Kidney capillary endothelial cell (primary cell): ENCODE results near the gene MYO1B.

Source experiments
- DNase-seq: peaks from one replicate; pipeline ENCODE4 v3.0.0-alpha.2; 2018; ENCODE audit warnings: low spot score

MYO1B gene

GRCh38 chr2:191322828-191323506 lies 77.8 kb downstream of the MYO1B start:
- DNase-seq = no peak

DNA sequence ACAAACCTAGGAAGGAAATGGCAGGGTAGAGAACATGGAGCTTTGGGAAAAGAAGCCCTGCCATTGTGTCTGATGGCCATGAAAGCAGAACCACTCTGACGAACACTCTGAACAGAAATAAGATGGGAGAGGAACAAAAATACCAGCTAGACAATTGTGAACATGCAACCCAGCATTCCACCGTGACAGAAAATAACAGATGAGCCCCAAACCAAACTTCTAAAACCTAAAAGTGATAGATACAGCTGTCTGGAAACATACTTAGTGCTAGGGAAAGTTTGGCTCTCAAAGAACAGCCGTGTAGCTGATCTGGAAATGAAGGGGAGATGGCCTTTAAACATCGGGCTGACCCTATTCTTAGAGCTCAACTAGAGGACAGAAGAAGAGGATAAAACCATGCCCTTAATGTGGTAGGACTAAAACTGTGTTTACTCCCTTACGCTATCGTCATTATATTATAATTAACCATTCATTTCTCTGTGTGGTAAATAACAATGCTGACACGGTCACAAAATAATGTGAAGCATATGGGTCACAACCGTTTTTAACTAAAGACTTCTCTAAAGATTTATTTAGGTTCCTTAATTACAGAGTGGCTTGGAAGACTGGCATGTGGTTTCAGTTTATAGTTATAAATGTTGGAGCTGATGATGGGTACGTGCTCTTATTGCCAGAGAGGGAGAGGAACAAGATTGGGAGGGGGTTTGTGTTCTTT lies 80.6 kb downstream of the MYO1B start:
- no peak for DNase-seq

- DNase-seq = no peak
Observed at GRCh38 chr2:191327484-191327883, 82.3 kb downstream of the MYO1B start.

DNA sequence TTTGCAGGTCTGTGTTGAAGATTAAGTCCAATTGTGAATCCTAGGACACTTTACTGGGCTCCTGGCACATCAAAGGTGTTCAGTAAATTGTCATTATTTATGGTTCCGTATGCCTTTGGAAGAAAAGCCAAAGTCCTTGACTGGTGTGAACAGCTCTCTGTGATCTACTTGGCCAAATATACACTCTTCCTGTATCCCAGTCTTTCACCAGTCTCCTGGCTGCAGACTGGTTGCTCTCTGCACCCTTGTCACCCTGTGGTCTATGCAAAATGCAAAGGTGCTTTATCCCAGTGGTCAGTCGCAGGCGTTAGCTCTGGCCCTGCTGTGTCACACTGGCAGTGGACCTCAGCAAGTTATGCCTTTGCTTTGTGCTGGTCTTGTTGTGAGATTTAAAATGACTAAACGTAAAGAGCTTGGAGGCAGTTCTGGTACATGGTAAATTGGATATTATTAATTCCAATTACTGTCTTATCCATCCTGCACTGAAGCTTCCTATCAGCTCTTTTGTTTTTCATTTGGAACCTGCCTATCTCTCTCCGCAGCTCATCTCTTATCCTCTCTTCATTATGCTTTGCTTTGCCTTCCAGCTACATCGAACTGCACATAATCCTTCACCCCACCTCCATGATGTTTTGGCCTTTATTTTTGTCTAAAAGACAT lies 83.1 kb downstream of the MYO1B start:
- no peak for DNase-seq

- DNase-seq = no peak
Observed at GRCh38 chr2:191329841-191330240, 84.6 kb downstream of the MYO1B start.

GRCh38 chr2:191333911-191334357 lies 88.7 kb downstream of the MYO1B start:
- no peak for DNase-seq

GRCh38 chr2:191335875-191336464 lies 90.8 kb downstream of the MYO1B start:
- DNase-seq = no peak

DNA sequence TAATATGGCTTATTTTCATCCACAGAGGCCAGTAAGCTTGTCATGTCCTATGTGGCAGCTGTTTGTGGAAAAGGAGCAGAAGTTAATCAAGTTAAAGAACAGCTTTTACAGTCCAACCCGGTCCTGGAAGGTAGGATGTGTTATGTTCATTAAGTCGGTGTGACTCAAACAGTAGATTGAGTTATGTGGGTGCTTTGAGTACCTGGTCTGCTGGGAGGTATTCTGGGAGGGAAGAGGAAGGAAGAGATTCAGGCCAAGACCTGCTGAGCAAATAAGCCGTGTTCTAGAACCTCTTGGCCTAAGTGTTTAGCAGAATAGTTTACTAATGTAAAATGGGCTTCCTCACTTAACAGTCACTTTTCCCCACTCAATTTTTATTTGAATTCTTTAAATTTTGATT lies 96.2 kb downstream of the MYO1B start:
- no peak for DNase-seq

DNA sequence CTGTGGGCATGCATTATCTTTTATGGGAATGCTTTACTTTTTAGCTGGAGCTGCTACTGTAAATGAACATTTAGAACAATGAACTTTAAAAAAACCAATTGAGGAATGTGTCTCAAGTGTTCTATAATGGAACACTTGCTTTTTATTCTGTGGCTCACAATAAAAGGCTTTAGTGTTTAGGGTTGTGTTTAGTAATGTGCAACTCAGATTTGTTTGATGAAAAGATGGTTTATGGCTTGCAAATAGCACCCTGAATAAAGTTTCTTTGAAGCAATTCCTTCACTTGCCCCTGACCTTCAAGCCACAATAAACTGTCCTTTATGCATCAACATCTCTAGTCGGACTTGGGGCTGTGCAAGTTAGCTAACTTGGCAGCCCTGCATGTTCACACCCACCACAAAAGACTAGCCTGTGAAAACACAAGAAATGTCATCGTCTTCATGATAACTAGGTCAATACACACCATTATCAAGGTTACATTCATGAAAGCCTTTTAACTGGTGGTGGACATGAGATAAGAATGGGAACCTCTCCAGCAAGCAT lies 98.7 kb downstream of the MYO1B start:
- no peak for DNase-seq

DNA sequence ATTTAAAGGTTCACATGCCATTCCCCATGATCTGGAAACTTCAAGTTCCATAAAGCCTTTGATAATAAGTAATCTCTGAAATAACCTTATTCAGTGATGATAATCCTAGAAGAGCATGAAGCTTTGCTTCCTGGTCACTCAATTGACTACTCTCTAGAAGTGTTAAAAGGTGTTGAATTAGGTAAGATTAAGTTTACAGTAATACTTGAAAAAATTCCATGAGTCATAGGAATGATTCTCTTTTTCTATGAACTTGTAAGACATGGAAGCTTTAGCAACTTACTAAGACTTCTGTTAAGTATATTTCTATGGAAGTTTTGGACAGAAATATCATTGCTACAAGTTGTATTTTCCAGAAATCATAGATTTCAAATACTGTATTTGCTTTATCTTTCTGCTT lies 100.6 kb downstream of the MYO1B start:
- no peak for DNase-seq

GRCh38 chr2:191347154-191347553 lies 102.0 kb downstream of the MYO1B start:
- DNase-seq = no peak

- no peak for DNase-seq
Observed at GRCh38 chr2:191347881-191348280, 102.7 kb downstream of the MYO1B start.

- no peak for DNase-seq
Observed at GRCh38 chr2:191349990-191350389, 104.8 kb downstream of the MYO1B start.

DNA sequence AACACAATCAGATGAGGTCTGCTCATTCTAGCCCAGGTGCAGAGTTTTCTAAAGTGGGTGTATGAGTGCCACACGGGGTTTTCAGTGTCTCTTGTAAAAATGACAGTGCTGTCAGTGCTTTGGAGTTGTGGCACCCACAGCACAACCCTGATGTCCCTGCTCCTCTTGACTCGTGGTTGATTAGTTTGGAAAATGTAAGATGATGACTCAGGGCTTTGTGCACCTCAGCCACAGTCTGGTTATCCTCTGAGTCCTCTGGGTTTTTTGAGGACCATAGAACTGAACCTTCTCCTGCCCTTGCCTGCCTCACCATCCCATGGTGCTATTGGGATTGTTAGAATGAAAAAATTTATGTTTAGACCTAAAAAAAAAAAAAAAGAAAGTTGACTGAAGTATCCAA lies 105.6 kb downstream of the MYO1B start:
- no peak for DNase-seq

DNA sequence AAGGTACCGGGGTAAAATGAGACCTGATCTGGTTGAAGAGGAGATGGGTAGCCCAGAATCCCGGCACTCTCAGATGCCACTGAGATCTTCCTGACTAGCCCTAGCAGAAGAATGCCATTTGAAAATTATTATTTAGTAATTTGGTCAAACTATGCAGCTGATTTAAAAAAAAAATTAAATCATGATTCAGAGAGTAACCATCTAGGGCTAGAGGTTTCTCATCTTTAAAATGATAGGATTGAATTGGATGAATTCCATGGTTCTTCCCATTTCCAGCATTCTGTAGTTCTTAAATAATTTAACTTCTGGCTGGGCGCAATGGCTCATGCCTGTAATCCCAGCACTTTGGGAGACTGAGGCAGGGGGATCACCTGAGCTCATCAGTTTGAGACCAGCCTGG lies 106.1 kb downstream of the MYO1B start:
- no peak for DNase-seq

GRCh38 chr2:191351921-191352320 lies 106.7 kb downstream of the MYO1B start:
- DNase-seq = no peak

- DNase-seq = peak; percentile 33
Observed at GRCh38 chr2:191352536-191352935, 107.3 kb downstream of the MYO1B start.

GRCh38 chr2:191355170-191355758 lies 110.1 kb downstream of the MYO1B start:
- no peak for DNase-seq

GRCh38 chr2:191357678-191358077 lies 112.5 kb downstream of the MYO1B start:
- DNase-seq = no peak

- DNase-seq = no peak
Observed at GRCh38 chr2:191358325-191359025, 113.3 kb downstream of the MYO1B start.

- no peak for DNase-seq
Observed at GRCh38 chr2:191359133-191359532, 113.9 kb downstream of the MYO1B start.

GRCh38 chr2:191360918-191361317 lies 115.7 kb downstream of the MYO1B start:
- DNase-seq = no peak
